Stimulated activated naive CD8-positive, alpha-beta T cell treated with anti-CD3 and anti-CD28 coated beads, Interleukin-15, amount 100 ng/mL, for 72 hours (primary cell): Measurements from ENCODE around the gene ZNF782.
"Not testable (repeated sequence)": the region's sequence is repeated elsewhere in the genome, so short reads cannot be mapped to it uniquely, and the experiment has no call there.

Experiments
- ATAC-seq: fragments of 150-1000 bp; cut with Tn5 transposase; 2 replicates; pipeline ENCODE4 v1.10.0; 2021; ENCODE audit warnings: mild to moderate bottlenecking, moderate library complexity
- DNase-seq, 2 donors: peaks; one replicate each; pipeline ENCODE4 v3.0.0; 2021 to 2022
- H3K27ac Mint-ChIP-seq, 2 donors: one replicate each; pipeline ENCODE4 v1.8.0; 2022; ENCODE audit warnings: mild to moderate bottlenecking in 2 of 2, mixed read lengths in 2 of 2, moderate library complexity in 2 of 2
- H3K27me3 Mint-ChIP-seq: one replicate; pipeline ENCODE4 v1.8.0; 2022; ENCODE audit warnings: mixed read lengths
- H3K4me1 Mint-ChIP-seq: one replicate; pipeline ENCODE4 v1.8.0; 2022; ENCODE audit warnings: mild to moderate bottlenecking, mixed read lengths
- H3K4me3 Mint-ChIP-seq, 2 donors: one replicate each; pipeline ENCODE4 v1.8.0; 2022; ENCODE audit warnings: mild to moderate bottlenecking in 2 of 2, mixed read lengths in 2 of 2, moderate library complexity in 1 of 2
- H3K9me3 Mint-ChIP-seq, 2 donors: one replicate each; pipeline ENCODE4 v1.8.0; 2022; ENCODE audit warnings: mixed read lengths in 2 of 2

Gene ZNF782

GRCh38 chr9:96853781-96854650 lies at the start of gene ZNF782:
ZNF782 (minus strand) TSS chr9:96854514; CDS start chr9:96851961, 2,553 bp downstream.
- ATAC-seq (peak; percentile 94), DNase-seq (peak; percentile 75 to 84)
- H3K4me1 Mint-ChIP-seq = peaks cover 45% of the 10 kb centered on the region
- H3K27me3 Mint-ChIP-seq = peaks cover 20% of the 10 kb centered on the region
- H3K27ac Mint-ChIP-seq = peak within 1 kb of the TSS; percentile 99 to 100
- H3K4me3 Mint-ChIP-seq = peak within 1 kb of the TSS; percentile 100
- no peaks in the 10 kb centered on the region for H3K9me3 Mint-ChIP-seq

- not testable (repeated sequence) for H3K4me3 Mint-ChIP-seq, H3K27me3 Mint-ChIP-seq, H3K4me1 Mint-ChIP-seq, H3K27ac Mint-ChIP-seq, DNase-seq, H3K9me3 Mint-ChIP-seq, ATAC-seq
Measured at GRCh38 chr9:96900010-96900409, 45.7 kb upstream of the ZNF782 start.

GRCh38 chr9:96892131-96892530 lies 37.8 kb upstream of the ZNF782 start:
- Mint-ChIP-seq H3K9me3 (no peaks in the 10 kb centered on the region), H3K27me3 (no peaks in the 10 kb centered on the region), H3K4me3 (no peak overlapping the region), H3K27ac (no peak overlapping the region), H3K4me1 (no peaks in the 10 kb centered on the region)
- DNase-seq (no peak), ATAC-seq (no peak)

- Mint-ChIP-seq H3K4me3 (no peak overlapping the region), H3K27ac (no peak overlapping the region), H3K9me3 (peaks cover 10 to 16% of the 10 kb centered on the region in 2 donors), H3K27me3 (no peaks in the 10 kb centered on the region), H3K4me1 (no peaks in the 10 kb centered on the region)
- DNase-seq (no peak), ATAC-seq (no peak)
Measured at GRCh38 chr9:96888591-96888990, 34.3 kb upstream of the ZNF782 start.

GRCh38 chr9:96885424-96885823 lies 31.1 kb upstream of the ZNF782 start:
- no peak for ATAC-seq
- no peaks in the 10 kb centered on the region for H3K27me3 Mint-ChIP-seq
- peaks cover 10 to 16% of the 10 kb centered on the region in 2 donors for H3K9me3 Mint-ChIP-seq
- no peak overlapping the region for H3K4me3 Mint-ChIP-seq
- no peak overlapping the region for H3K27ac Mint-ChIP-seq
- H3K4me1 Mint-ChIP-seq = no peaks in the 10 kb centered on the region
- DNase-seq = no peak

GRCh38 chr9:96884443-96884842 lies 30.1 kb upstream of the ZNF782 start:
- DNase-seq = no peak
- H3K27ac Mint-ChIP-seq = no peak overlapping the region
- no peak for ATAC-seq

GRCh38 chr9:96883922-96884321 lies 29.6 kb upstream of the ZNF782 start:
- Mint-ChIP-seq H3K4me3 (no peak overlapping the region), H3K27me3 (peaks cover 12% of the 10 kb centered on the region), H3K27ac (no peak overlapping the region), H3K4me1 (no peaks in the 10 kb centered on the region), H3K9me3 (peaks cover 10 to 16% of the 10 kb centered on the region in 2 donors)
- DNase-seq (no peak), ATAC-seq (no peak)

More at GRCh38 chr9:96884443-96884842, 30.1 kb upstream of the ZNF782 start:
- H3K4me1 Mint-ChIP-seq = no peaks in the 10 kb centered on the region
- no peak overlapping the region for H3K4me3 Mint-ChIP-seq
- peaks cover 10 to 16% of the 10 kb centered on the region in 2 donors for H3K9me3 Mint-ChIP-seq
- peaks cover 7% of the 10 kb centered on the region for H3K27me3 Mint-ChIP-seq

GRCh38 chr9:96877269-96877668 lies 23.0 kb upstream of the ZNF782 start:
- Mint-ChIP-seq H3K9me3 (no peaks in the 10 kb centered on the region), H3K27ac (no peak overlapping the region), H3K27me3 (peaks cover 63% of the 10 kb centered on the region), H3K4me1 (peaks cover 39% of the 10 kb centered on the region), H3K4me3 (peak overlapping the region; percentile 89 to 95)
- ATAC-seq (no peak), DNase-seq (no peak)

- no peaks in the 10 kb centered on the region for H3K9me3 Mint-ChIP-seq
- peaks cover 39% of the 10 kb centered on the region for H3K4me1 Mint-ChIP-seq
- H3K27me3 Mint-ChIP-seq = peaks cover 63% of the 10 kb centered on the region
- DNase-seq = peak; percentile 72 to 74
- peak overlapping the region; percentile 77 to 92 for H3K27ac Mint-ChIP-seq
- peak; percentile 78 for ATAC-seq
- peak overlapping the region; percentile 89 to 95 for H3K4me3 Mint-ChIP-seq
Measured at GRCh38 chr9:96875461-96876142, 21.3 kb upstream of the ZNF782 start.

GRCh38 chr9:96874947-96875460 lies 20.7 kb upstream of the ZNF782 start:
- peaks cover 39% of the 10 kb centered on the region for H3K4me1 Mint-ChIP-seq
- DNase-seq = peak in 1 of 2 donors; percentile 42
- peak overlapping the region; percentile 77 to 92 for H3K27ac Mint-ChIP-seq

GRCh38 chr9:96874201-96874785 lies 20.0 kb upstream of the ZNF782 start:
- H3K4me3 Mint-ChIP-seq = no peak overlapping the region
- H3K27me3 Mint-ChIP-seq = peaks cover 54% of the 10 kb centered on the region
- peaks cover 39% of the 10 kb centered on the region for H3K4me1 Mint-ChIP-seq
- no peak overlapping the region for H3K27ac Mint-ChIP-seq
- DNase-seq = no peak
- no peak for ATAC-seq
- no peaks in the 10 kb centered on the region for H3K9me3 Mint-ChIP-seq

More at GRCh38 chr9:96874947-96875460, 20.7 kb upstream of the ZNF782 start:
- H3K27me3 Mint-ChIP-seq = peaks cover 62% of the 10 kb centered on the region
- H3K9me3 Mint-ChIP-seq = no peaks in the 10 kb centered on the region
- H3K4me3 Mint-ChIP-seq = peak overlapping the region; percentile 89 to 95
- ATAC-seq = peak; percentile 93

- ATAC-seq = no peak
- Mint-ChIP-seq H3K4me3 (no peak overlapping the region), H3K9me3 (peaks cover 0 to under 1% of the 10 kb centered on the region in 2 donors), H3K27me3 (peaks cover 26% of the 10 kb centered on the region), H3K4me1 (peaks cover 23% of the 10 kb centered on the region), H3K27ac (no peak overlapping the region)
- no peak for DNase-seq
Measured at GRCh38 chr9:96871176-96871575, 16.9 kb upstream of the ZNF782 start.

- Mint-ChIP-seq H3K4me1 (no peaks in the 10 kb centered on the region), H3K27me3 (peaks cover 14% of the 10 kb centered on the region), H3K9me3 (peaks cover 9 to 11% of the 10 kb centered on the region in 2 donors), H3K27ac (no peak overlapping the region), H3K4me3 (no peak overlapping the region)
- ATAC-seq = no peak
- DNase-seq = no peak
Measured at GRCh38 chr9:96868709-96869108, 14.4 kb upstream of the ZNF782 start.

GRCh38 chr9:96867079-96867804 lies 12.9 kb upstream of the ZNF782 start:
- no peak overlapping the region for H3K27ac Mint-ChIP-seq
- DNase-seq (no peak), ATAC-seq (no peak)
- peaks cover 10% of the 10 kb centered on the region for H3K27me3 Mint-ChIP-seq
- H3K4me3 Mint-ChIP-seq = no peak overlapping the region
- H3K4me1 Mint-ChIP-seq = no peaks in the 10 kb centered on the region
- H3K9me3 Mint-ChIP-seq = peaks cover 9 to 11% of the 10 kb centered on the region in 2 donors

GRCh38 chr9:96865240-96865639 lies 10.9 kb upstream of the ZNF782 start:
- not testable (repeated sequence) for H3K27ac Mint-ChIP-seq, ATAC-seq, H3K4me3 Mint-ChIP-seq, H3K4me1 Mint-ChIP-seq, DNase-seq
- Mint-ChIP-seq H3K9me3 (peaks cover 9 to 11% of the 10 kb centered on the region in 2 donors), H3K27me3 (peaks cover 10% of the 10 kb centered on the region)
